H1 (cell line): ENCODE data around the gene AMELY. TPM values are rescaled to one million over a fixed set of nuclear protein-coding genes. Genes with fewer than 3 reads are reported as not detected.

ENCODE experiments used
- SRF ChIP-seq: IDR thresholded peaks from 2 replicates; pipeline ENCODE4 v1.6.1; 2011; ENCODE audit warnings: mild to moderate bottlenecking, low read depth, low read length, moderate library complexity
- TBP ChIP-seq: IDR thresholded peaks from 2 replicates; pipeline ENCODE4 v1.6.1; 2011; ENCODE audit warnings: low read depth, low read length, improper control_type of control experiment
- polyA plus RNA-seq, 7 experiments: library from polyadenylated mRNA; depleted of rRNA in 3 of 7; stranded (reverse) in 5 of 7; unstranded in 2 of 7; fragments of >200 nt in 5 of 7; fragments of 200-250 nt in 2 of 7; gene quantifications; 1 replicate in 5 of 7; 2 replicates in 1 of 7; 4 replicates in 1 of 7; pipeline versions ENCODE4 v1.2.1 to v1.2.3, GENCODE V29; 2011 to 2013; ENCODE audit warnings: missing spikeins in 2 of 7, mixed read lengths in 2 of 7
- total RNA-seq: library from RNA; stranded (reverse); fragmentation: NEBNext Ultra II Directional; extraction: Animal tissue kit (Norgen Biotek cat#: 25700); gene quantifications from 2 replicates; pipeline ENCODE4 v1.2.1, GENCODE V29; 2021
- TF ChIP-seq, protein P1 (sequence below), 3 experiments: IDR thresholded peaks; 1 replicate in 2 of 3; 2 replicates in 1 of 3; pipeline versions ENCODE4 v1.5.1 to v1.6.1; 2011; ENCODE audit warnings: low read length in 3 of 3, mild to moderate bottlenecking in 3 of 3, inconsistent platforms in 2 of 3, low read depth in 1 of 3, moderate library complexity in 1 of 3; ENCODE audit not compliant: insufficient read depth in 1 of 3; ENCODE audit errors: control extremely low read depth in 1 of 3

Gene AMELY
- total and polyA plus RNA-seq, 2 of the 8 experiments (the other 6 are each of a cell fraction or from before 2014, with no cell fraction given): 0.09 TPM; not detected in 1

DNA sequence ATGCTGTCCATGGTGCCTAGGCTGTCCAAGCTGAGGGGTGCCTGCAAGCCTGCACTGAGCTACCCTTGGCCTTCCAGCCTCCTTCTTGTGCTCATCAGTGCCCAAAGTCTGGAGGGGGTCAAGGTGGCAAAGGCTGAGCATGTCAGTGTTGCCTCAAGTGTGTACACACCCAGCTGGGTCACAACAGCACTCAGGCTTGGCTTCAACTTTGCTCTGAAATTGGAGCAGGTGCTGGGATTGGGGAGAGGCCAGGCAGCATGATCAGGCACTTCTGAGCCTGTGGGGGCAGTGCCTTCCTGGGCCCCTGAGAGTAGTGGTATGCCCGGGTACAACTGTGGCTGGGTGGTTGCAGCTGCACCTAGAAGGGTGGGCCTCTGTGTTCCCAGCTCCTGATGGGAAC, 17.7 kb upstream of the AMELY start (continued):
- no peak for TF ChIP-seq TBP
- TF ChIP-seq SRF: no peak
- TF ChIP-seq, protein P1, sequence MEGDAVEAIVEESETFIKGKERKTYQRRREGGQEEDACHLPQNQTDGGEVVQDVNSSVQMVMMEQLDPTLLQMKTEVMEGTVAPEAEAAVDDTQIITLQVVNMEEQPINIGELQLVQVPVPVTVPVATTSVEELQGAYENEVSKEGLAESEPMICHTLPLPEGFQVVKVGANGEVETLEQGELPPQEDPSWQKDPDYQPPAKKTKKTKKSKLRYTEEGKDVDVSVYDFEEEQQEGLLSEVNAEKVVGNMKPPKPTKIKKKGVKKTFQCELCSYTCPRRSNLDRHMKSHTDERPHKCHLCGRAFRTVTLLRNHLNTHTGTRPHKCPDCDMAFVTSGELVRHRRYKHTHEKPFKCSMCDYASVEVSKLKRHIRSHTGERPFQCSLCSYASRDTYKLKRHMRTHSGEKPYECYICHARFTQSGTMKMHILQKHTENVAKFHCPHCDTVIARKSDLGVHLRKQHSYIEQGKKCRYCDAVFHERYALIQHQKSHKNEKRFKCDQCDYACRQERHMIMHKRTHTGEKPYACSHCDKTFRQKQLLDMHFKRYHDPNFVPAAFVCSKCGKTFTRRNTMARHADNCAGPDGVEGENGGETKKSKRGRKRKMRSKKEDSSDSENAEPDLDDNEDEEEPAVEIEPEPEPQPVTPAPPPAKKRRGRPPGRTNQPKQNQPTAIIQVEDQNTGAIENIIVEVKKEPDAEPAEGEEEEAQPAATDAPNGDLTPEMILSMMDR (IDR thresholded peaks at IDR 0.05; ENCODE audit: control extremely low read depth in 1 of 3, insufficient read depth in 1 of 3, low read depth in 1 of 3, low read length in 3 of 3): no peak
